Ecto neural progenitor cell (in vitro differentiated cells): Measurements from ENCODE around the gene CRYBG2.
"Not testable (repeated sequence)": the region's sequence is repeated elsewhere in the genome, so short reads cannot be mapped to it uniquely, and the experiment has no call there.

Experiments used
- DNase-seq: peaks from one replicate; pipeline ENCODE4 v3.0.0-alpha.2; 2018; ENCODE audit warnings: low spot score

The CRYBG2 gene

GRCh38 chr1:26353976-26354820 lies at the start of gene CRYBG2:
CRYBG2 (minus strand) TSS chr1:26354130; CDS start chr1:26346657, 7,473 bp downstream.
- no peak for DNase-seq

GRCh38 chr1:26403656-26404055 lies 49.7 kb upstream of the CRYBG2 start:
- no peak for DNase-seq

GRCh38 chr1:26401891-26402290 lies 48.0 kb upstream of the CRYBG2 start:
- no peak for DNase-seq

GRCh38 chr1:26399034-26399433 lies 45.1 kb upstream of the CRYBG2 start:
- DNase-seq = no peak

- no peak for DNase-seq
These were observed 41.8 kb upstream of the CRYBG2 start for GRCh38 chr1:26395754-26396153.

- DNase-seq = no peak
These were observed 37.5 kb upstream of the CRYBG2 start for GRCh38 chr1:26391450-26391849.

- no peak for DNase-seq
These were observed 35.8 kb upstream of the CRYBG2 start for GRCh38 chr1:26389604-26390247.

- DNase-seq = no peak
These were observed 35.0 kb upstream of the CRYBG2 start for GRCh38 chr1:26388791-26389445.

- no peak for DNase-seq
These were observed 33.5 kb upstream of the CRYBG2 start for GRCh38 chr1:26387447-26387846.

- not testable (repeated sequence) for DNase-seq
These were observed 31.1 kb upstream of the CRYBG2 start for GRCh38 chr1:26385063-26385462.

- no peak for DNase-seq
These were observed 30.1 kb upstream of the CRYBG2 start for GRCh38 chr1:26384076-26384475.

GRCh38 chr1:26378879-26379251 lies 24.9 kb upstream of the CRYBG2 start:
- no peak for DNase-seq

- DNase-seq = no peak
These were observed 24.4 kb upstream of the CRYBG2 start for GRCh38 chr1:26378088-26378878.

GRCh38 chr1:26376050-26376449 lies 22.1 kb upstream of the CRYBG2 start:
- no peak for DNase-seq

- DNase-seq = no peak
These were observed 21.2 kb upstream of the CRYBG2 start for GRCh38 chr1:26375081-26375480.

- DNase-seq = not testable (repeated sequence)
These were observed 20.4 kb upstream of the CRYBG2 start for GRCh38 chr1:26374361-26374760.

GRCh38 chr1:26373789-26374188 lies 19.9 kb upstream of the CRYBG2 start:
- DNase-seq = no peak

- no peak for DNase-seq
These were observed 19.4 kb upstream of the CRYBG2 start for GRCh38 chr1:26373281-26373680.

- DNase-seq = not testable (repeated sequence)
These were observed 18.7 kb upstream of the CRYBG2 start, which contains the start of gene ZNF683 for GRCh38 chr1:26372611-26373010. ZNF683 (minus strand) TSS chr1:26372750; CDS start chr1:26368571, 4,179 bp downstream.

GRCh38 chr1:26372039-26372438 lies 18.1 kb upstream of the CRYBG2 start:
- DNase-seq = no peak

GRCh38 chr1:26370591-26371382 lies 16.9 kb upstream of the CRYBG2 start:
- DNase-seq = no peak
